B cell (primary cell): Measurements from ENCODE around the gene TENM4.

Source experiments
- CTCF ChIP-seq: fragments of 200-600 bp; IDR thresholded peaks from one replicate; pipeline ENCODE4 v1.8.0; 2022; ENCODE audit warnings: antibody characterized with exemption, mild to moderate bottlenecking
- EZH2 ChIP-seq: IDR thresholded peaks from 2 replicates; pipeline ENCODE4 v1.6.1; 2012; ENCODE audit warnings: borderline replicate concordance, low read depth, mild to moderate bottlenecking, moderate library complexity, low read length; ENCODE audit not compliant: insufficient read depth, poor library complexity, severe bottlenecking

- no peak for TF ChIP-seq CTCF
- TF ChIP-seq EZH2 = no peak
Observed at GRCh38 chr11:79258576-79258975, 182.3 kb downstream of the TENM4 start.
